ENCODE data around the gene FKBP6. TPM values are rescaled to one million over a fixed set of nuclear protein-coding genes. Genes with fewer than 3 reads are reported as not detected.
"Not testable (repeated sequence)": the region's sequence is repeated elsewhere in the genome, so short reads cannot be mapped to it uniquely, and the experiment has no call there.

FKBP6 gene, protein sequence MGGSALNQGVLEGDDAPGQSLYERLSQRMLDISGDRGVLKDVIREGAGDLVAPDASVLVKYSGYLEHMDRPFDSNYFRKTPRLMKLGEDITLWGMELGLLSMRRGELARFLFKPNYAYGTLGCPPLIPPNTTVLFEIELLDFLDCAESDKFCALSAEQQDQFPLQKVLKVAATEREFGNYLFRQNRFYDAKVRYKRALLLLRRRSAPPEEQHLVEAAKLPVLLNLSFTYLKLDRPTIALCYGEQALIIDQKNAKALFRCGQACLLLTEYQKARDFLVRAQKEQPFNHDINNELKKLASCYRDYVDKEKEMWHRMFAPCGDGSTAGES
- not detected for total RNA-seq

DNA sequence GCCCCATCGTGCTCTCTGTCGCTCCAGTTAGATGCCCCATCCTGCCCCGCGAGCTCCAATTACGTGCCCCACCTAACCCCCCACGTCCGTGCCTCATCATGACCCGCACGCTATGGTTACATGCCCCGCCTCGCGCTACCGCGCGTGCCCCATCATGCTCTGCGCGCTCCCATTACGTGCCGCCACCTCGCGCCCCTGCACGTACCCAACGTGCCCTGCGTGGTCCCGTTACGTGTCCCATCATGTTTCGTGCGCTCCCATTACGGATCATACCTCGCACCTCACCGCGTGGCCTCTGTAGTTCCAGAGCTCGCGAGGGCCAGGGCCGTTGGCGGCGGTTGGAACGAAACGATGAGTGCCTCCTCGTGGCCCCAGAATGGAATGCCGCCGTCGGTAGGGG, at the start of gene FKBP6, which contains the start of gene TRIM50:
FKBP6 (plus strand) TSS at position 240 of the 400 bp plus-strand sequence. CDS start 268 bp downstream, outside the sequence.
TRIM50 (minus strand) TSS at position 161 of the 400 bp plus-strand sequence. CDS start 3,295 bp downstream, outside the sequence.
- ATAC-seq = not testable (repeated sequence)

DNA sequence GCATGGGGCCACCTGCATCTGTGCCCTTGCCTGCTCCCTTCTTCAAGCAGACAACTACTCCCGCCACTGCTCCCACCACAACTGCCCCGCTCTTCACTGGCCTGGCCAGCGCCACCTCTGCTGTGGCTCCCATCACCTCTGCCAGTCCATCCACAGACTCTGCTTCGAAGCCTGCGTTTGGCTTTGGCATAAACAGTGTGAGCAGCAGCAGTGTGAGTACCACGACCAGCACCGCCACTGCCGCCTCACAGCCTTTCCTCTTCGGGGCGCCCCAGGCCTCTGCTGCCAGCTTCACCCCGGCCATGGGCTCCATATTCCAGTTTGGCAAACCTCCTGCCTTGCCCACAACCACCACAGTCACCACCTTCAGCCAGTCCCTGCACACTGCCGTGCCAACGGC, 30.7 kb upstream of the FKBP6 start:
- not testable (repeated sequence) for ATAC-seq

DNA sequence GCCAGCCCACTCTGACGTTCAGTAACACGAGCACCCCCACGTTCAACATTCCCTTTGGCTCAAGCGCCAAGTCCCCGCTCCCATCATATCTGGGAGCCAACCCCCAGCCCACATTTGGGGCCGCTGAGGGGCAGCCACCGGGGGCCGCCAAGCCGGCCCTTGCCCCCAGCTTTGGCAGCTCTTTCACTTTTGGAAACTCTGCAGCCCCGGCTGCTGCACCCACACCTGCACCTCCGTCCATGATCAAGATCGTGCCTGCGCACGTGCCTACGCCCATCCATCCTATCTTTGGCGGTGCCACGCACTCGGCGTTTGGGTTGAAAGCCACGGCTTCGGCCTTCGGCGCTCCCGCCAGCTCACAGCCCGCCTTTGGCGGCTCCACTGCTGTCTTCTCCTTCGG, 30.3 kb upstream of the FKBP6 start:
- not testable (repeated sequence) for ATAC-seq

DNA sequence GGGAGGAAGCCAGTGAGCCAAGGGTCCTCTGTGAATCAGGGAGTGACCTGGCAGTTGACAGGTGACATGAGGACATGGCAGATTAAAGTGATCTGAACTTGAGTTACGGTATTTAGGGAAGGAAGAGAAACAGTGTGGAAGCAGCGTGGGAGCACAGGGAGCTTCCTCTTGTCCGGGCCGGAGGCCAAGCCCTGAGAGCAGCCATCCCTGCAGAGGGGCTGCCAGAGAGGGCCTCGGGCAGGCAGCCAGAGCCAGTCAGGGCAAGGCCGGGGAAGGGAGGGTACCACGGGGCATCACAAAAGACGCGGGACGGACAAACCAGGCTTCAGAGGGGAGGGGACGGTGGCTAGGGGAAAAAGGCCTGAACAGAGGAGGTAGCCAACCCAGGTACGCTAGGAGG, 28.1 kb upstream of the FKBP6 start:
- ATAC-seq = not testable (repeated sequence)

DNA sequence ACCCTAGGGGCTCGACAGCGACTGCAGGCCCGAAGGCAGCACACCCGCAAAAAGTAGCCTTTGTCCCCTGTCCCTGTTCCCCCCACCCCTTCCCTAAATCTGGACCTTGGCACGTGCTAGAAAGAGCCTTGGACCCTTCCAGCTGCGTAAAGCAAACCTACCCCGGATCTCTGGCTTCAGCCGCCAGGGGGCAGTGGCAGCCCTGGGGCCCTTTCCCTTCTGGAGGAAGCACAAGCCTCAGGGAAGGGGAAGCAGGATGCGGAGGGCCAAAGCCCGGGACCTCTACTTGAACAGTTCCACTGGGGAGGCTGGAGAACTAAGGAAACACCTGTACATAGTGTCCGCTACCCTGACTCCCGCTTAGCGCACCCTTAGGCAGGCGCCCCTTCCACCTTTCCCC, 26.9 kb upstream of the FKBP6 start:
- ATAC-seq = peak; percentile 30

- not testable (repeated sequence) for ATAC-seq
These were observed 25.1 kb upstream of the FKBP6 start for GRCh38 chr7:73302846-73303245.

DNA sequence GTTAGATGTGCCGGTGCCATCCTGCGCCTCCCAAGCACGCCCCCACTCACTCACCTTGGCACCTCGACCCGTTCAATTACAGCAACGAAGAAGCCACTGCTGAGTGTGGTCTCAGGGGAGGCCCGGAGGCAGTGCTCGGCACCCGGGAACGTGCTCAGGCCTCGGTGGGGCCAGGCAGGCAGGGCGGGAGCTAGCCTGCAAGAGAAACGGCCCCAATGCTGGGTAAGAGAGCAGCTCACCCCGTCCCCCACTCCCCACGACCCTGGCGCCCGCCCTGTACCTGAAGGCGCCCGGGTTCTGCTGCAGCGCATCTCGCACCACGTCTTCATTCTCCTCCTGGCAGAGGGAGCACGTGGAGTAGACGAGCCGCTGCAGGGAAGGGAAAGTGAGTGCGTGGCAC, 24.4 kb upstream of the FKBP6 start:
- no peak for ATAC-seq

DNA sequence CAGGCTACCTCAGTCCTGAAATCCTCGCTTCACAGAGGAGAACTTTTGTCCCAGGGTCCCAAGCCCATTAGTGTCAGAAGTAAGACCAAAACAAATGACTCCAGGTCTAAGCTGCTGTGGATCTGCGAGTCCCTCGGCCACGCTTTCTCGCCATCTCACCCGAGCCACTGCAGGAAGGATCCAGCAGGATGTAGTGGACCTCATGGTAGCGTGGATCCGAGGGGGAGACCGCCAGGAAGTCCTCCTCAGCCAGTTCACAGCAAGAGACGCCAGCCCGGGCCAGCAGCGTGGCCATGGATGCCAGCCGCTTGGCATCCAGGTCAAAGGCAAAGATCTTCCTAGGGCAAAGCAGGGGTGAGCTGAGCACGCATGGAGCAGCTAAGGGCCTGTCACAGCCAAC, 23.9 kb upstream of the FKBP6 start:
- no peak for ATAC-seq

DNA sequence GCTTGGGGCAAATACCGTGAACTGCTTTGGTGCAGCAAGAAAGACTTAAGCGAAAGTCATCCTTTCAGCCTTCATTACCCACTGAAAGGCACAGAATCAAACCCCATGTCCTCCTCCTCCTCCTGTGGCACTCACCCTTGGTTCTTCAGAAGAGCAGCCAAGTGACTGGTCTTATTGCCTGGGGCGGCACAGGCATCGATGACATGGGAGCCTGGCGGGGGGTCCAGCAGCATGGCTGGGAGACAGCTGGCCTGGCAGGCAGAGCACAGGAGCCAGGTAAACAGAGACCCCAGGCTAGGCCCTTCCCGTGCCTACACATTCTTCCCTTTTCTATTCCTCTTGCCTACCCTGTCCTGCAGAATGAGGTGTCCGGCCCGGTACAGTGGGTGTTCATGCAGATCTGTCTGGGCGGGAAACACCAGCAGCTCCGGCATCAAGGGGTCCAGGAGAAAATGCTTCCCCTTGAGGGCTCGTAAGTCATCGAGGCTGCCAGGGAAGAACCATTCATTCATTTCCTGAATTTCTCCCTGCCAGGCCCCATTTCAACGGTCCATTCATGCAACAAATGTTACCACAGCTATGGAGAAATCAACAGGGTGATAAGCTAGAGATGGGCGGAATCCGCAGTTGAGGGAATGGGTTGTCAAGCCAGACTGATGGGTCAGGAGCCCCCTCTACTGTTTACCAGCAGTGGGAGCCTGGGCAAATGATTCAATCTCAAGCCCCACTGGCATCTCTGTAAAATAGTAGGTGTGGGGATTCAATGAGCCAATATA, 23.2 kb upstream of the FKBP6 start:
- not testable (repeated sequence) for ATAC-seq

GRCh38 chr7:73307436-73307835, 20.5 kb upstream of the FKBP6 start:
- no peak for ATAC-seq

GRCh38 chr7:73308074-73308664, 19.8 kb upstream of the FKBP6 start:
- ATAC-seq = no peak

DNA sequence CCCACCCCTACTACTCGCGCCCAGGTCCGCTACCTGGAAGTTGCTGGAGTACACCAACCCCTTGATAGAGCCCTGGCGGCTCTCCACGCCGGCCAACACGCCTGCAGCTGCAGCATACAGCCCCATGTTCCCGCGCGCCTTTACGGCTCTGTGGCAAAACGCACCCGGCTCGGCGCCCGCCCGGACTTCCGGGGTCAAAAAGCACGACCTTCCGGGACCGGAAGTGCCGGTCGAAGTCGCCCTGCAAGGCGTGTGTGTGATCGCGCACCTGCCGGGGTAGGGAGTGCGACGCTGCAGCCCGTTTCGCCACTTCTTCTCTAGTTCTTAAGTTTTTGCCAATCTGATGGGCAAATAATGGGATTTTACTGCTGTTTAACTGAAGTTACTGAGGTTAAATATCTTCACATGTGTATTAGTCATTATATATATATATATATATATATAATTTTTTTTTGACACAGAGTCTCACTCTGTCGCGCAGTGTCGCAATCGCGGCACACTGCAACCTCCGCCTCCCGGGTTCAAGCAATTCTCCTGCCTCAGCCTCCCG, 19.2 kb upstream of the FKBP6 start, which contains the start of gene NSUN5:
NSUN5 (minus strand) TSS at position 162 of the 550 bp plus-strand sequence; CDS start at position 126, 36 bp downstream.
- peak; percentile 92 for ATAC-seq

- ATAC-seq = not testable (repeated sequence)
These were observed 16.5 kb upstream of the FKBP6 start for GRCh38 chr7:73311421-73311820.

GRCh38 chr7:73312831-73313520, 15.0 kb upstream of the FKBP6 start:
- ATAC-seq = no peak

DNA sequence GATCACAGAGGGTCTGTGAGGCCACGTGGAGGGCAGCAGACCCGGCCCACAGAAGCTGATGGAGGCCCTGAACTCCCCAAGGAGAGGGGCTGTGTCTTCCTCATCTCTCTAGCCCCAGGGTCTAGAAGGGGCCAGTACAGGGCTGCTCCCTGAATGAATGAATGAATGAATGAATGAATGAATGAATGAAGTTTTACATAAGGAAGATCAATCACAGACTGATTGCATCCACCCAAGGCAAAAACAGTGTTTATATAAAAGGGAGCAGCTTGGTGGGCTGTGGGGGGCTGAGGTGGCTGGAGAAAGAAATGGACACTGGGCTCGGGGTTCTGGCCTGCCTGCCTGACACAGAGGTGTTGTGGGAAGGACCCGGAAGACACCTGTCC, 14.4 kb upstream of the FKBP6 start:
- no peak for ATAC-seq

DNA sequence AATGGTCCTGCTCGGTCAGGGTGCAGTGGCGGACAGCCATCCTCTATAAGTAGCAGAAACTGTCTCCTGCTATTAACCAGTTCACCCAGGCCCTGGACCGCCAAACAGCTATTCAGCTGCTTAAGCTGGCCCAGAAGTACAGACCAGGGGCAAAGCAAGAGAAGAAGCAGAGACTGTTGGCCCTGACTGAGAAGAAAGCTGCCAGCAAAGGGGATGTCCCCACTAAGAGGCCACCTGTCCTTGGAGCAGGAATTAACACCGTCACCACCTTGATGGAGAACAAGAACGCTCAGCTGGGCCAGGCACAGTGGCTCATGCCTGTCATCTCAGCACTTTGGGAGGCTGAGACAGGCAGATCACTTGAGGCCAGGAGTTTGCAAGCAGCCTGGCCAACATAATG, 13.7 kb upstream of the FKBP6 start:
- no peak for ATAC-seq

DNA sequence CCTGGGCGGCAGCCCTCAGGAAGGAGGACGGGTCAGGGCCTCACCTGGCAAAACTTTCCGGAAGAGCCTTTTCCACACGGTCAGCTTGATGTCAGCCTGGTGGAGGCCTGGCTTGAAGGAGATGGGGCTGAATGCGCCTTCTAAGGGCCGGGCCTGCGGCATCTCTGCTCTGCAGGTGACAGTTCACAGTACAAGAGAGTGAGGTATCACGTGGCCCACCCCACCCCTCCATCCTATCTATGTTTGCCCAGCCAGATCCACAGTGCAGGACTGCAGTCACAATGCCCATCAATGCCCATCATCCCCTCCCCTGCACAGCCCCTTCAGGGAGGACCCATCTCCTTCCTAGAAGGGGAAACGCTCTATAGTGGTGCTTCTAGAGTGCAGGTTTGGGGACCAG, 11.4 kb upstream of the FKBP6 start:
- ATAC-seq = no peak

DNA sequence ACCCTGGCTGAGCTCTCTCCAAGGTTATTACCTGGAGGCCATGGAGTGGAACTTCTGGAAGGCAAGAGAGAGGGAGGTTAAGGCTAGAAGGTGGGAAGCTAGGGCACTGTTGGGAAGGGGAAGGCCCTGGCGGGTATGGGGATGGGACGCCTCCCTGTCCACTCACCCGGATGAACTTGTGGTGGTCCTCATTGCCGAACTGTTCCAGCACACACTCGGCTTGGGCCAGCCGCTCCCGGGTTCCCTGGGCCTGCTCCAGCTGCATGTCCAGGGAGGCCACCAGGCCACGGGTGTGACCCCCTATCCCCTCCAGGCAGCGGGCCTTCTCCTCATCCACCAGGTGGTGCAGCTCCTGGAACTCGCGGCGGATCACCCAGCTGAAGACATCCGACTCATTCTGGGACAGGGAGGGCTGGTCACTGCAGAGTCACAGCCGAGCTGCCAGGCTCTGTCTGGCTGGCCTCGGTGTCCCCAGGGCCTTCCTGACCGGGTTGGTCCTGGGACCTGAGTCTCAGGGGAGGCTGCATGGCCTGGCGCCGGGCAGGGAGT, 9.2 kb upstream of the FKBP6 start:
- not testable (repeated sequence) for ATAC-seq

DNA sequence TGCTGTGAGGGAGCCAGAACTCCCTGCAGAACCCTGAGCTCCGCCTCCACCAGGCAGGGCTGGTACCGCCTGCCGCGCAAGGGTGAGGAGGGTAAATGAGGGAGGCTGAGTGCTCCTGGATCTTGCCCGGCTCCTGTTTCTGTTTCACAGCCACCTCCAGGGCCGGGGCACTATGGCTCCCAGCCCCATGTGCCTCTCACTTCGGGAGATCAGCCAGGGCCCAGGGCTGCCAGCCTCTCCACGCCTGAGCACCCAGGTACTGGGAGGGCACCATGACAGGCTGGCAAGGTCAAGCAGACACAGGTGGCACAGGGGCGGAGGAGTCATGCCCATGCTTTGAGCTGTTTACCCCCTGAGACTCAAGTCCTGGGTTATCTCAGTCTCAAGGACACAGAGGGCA, 8.4 kb upstream of the FKBP6 start:
- ATAC-seq = not testable (repeated sequence)

- not testable (repeated sequence) for ATAC-seq
These were observed 8.0 kb upstream of the FKBP6 start for GRCh38 chr7:73320009-73320408.

DNA sequence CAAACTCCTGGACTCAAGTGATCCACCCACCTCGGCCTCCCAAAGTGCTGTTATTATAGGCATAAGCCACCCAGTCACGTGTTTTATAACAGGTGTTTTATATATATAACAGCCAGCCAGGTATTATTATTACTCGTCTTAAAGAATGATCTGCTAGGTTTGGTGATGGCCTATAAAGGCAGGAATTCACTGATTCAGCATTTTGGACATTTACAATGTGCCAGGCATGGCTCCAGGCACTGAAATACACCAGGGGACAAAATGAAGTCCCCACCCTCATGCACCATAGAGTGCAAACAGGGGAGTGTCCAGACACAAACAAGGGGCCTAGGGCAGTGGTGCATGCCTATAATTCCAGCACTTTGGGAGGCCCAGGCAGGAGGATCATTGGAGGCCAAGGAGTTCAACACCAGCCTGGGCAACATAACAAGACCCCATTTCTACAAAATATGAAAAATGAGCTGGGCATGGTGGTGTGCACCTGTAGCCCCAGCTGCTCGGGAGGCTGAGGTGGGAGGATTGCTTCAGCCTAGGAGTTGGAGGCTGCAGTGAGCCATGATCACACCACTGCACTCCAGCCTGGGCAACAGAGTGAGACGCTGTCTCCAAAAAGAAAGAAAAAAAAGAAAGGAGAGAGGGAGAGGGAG, 4.4 kb upstream of the FKBP6 start:
- ATAC-seq = not testable (repeated sequence)

Data from esophagus mucosa (tissue), 1 donor.